HG03064 (cell line): ENCODE results near the gene LENEP.

ENCODE experiments used
- ATAC-seq: cut with Tn5 transposase; IDR thresholded peaks from one replicate; pipeline ENCODE4 v1.9.1; 2021; ENCODE audit warnings: low read depth; ENCODE audit not compliant: unreplicated experiment

Gene LENEP

DNA sequence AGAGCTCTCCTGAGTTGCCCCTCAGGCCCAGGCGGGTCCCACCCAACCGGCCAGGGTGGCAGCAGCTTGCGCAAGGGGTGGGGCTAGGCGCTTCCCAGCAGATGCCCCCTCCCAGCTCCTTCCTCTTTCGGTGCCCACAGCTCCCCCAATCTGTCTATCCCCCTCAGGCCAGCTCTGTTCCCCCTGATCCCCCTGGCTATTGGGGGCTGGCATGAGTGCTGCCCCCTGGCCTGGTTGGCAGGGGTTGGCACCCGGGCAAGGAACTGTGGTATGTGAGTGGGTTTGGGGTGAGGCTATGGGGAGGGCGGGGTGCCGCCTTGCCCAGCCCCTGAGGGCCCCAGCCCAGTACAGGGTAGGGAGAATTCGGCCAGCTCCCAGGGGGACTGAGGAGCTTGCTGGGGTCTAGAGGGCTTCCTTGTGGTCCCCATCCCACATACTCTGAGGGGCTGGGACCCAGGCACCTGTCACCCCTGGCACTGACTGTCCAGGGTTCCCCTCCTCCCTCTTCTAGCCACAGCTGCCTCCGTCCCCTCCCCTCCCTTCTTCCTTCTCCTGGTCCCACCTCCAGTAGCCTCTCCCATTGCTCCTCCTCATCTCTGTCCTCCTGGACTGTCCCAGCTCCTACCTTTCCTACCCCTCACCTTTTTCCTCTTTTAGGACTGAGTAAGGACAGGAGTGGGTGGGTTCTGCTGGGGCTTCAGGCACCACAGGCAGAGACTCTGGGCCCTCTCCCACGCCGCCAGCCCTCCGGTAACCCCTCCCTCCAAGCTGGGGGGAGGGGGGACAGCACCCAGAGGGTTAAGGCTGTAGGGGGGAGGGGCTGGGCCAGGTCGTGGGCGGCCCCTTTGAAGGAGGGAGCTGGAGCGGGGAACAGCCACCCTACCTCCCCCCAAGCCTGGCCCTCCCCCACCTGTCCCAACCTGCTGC lies 14.9 kb downstream of the LENEP start:
- ATAC-seq, result no peak

DNA sequence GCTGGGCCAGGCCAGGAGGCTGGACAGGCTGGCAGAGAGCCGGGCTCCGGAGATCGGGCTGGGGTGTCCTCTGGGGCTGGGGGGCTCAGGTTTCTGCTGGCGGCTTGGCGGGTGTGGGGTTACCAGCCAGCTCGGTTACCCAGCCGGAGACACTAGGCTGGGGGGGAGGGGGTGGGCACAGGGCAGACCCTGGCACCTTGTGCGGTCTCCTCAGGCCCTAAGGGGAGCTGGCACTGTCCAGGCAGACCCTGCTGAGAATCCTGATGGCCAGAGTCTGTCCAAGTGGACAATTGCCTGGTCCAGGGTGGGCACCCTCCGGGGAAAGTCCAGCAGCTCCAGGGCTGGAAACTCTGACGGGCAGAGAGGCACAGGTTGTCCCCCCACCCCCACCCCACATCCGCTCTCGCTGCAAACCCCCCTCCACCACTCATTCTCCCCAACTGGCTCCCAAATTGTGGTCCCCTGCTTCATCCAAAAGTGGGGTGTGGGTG lies 15.9 kb downstream of the LENEP start:
- no peak for ATAC-seq

DNA sequence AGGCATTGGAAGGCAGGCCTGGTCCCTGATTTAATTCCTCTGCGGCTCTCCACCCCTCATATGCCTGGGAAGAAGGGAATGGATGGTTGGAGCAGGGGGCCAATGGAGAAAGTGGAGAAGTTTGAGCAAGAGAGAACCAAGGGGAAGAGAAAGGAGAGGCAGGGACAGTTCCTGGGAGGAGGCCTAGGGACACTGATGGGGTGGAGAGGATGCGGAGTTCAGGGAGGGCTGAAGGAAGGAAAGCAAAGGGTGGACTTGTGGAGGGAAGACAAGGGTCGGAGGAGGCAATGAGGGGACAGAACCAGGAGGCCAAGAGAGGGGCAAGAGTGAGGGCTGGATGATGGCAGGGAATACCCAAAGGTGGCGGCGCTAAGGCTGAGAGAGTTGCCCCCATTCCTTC lies 16.4 kb downstream of the LENEP start:
- no peak for ATAC-seq

GRCh38 chr1:155010211-155010918 lies 17.0 kb downstream of the LENEP start:
- no peak for ATAC-seq

- ATAC-seq, result no peak
Measured at GRCh38 chr1:155011004-155011416, 17.6 kb downstream of the LENEP start.

DNA sequence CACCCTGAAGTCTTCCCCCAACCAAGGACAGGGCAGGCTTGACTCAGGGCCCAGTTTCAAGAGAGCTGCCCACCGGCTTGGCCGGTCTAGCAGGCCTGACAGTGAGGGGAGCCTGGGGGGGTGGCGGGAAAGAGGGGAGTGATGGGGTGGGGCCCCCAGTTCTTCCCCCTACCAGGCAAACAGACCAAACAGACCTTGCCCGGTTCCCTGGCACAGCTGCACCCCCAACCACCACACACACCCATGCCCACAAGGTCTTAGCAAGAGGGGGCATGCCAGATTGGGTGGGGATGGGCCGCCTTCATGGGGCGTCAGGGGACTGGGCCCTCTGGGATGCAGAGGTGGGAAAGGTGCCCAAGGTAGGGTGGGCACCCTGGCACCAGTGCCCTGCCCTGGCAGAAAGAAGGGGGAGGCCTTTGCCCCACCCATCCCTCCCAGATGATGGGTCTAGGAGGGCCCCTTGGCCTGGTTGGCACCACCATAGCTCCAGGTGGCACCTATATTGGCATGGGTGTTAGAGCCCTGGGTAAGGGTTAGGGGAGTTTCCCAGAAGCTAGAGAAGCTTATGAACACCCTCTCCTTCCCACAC lies 18.1 kb downstream of the LENEP start:
- ATAC-seq, result no peak

- ATAC-seq, result no peak
Measured at GRCh38 chr1:155012026-155012546, 18.7 kb downstream of the LENEP start.

- no peak for ATAC-seq
Measured at GRCh38 chr1:155012776-155013602, 19.6 kb downstream of the LENEP start.

GRCh38 chr1:155013632-155014031 lies 20.2 kb downstream of the LENEP start:
- no peak for ATAC-seq

GRCh38 chr1:155014709-155015508 lies 21.5 kb downstream of the LENEP start:
- no peak for ATAC-seq

- no peak for ATAC-seq
Measured at GRCh38 chr1:155015527-155016230, 22.3 kb downstream of the LENEP start.

GRCh38 chr1:155016231-155016831 lies 22.9 kb downstream of the LENEP start:
- ATAC-seq, result no peak

GRCh38 chr1:155017041-155017945 lies 23.9 kb downstream of the LENEP start:
- no peak for ATAC-seq

- no peak for ATAC-seq
Measured at GRCh38 chr1:155017946-155018316, 24.5 kb downstream of the LENEP start.

DNA sequence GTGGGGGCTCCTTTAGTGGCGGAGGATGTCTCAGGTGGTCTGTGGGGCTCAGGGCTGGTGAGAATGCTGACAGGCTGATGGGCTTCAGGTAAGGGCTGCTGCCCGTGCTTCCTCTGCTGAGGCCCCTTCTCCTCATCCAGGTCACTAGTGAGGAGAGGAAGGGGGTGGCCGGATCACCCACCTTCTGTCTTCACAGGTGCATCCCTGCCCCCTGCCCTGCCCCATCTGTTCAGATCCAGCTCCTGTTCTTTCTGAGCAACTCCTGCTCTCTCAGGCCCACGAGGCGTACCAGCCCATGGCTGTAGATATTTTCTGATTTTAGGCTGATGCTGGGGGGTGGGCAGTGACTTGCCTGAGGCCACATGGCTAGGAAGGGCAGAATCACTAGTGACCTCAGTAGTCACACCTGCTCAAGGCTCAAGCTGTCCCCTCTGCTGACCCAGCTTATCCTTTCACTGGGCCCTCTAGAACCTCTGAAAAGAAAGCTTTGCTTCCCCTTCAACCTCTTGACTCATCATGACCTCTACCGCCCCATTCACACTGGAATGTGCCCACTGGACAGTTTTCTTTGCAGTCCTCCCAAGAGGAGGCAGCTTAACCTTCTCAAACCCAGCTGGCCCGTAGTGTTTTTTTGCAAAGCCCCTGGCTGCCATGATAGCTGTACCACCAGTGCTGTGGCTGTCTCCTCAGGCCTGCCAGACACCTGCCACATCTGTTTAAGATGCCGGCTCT lies 25.4 kb downstream of the LENEP start:
- ATAC-seq, result no peak

DNA sequence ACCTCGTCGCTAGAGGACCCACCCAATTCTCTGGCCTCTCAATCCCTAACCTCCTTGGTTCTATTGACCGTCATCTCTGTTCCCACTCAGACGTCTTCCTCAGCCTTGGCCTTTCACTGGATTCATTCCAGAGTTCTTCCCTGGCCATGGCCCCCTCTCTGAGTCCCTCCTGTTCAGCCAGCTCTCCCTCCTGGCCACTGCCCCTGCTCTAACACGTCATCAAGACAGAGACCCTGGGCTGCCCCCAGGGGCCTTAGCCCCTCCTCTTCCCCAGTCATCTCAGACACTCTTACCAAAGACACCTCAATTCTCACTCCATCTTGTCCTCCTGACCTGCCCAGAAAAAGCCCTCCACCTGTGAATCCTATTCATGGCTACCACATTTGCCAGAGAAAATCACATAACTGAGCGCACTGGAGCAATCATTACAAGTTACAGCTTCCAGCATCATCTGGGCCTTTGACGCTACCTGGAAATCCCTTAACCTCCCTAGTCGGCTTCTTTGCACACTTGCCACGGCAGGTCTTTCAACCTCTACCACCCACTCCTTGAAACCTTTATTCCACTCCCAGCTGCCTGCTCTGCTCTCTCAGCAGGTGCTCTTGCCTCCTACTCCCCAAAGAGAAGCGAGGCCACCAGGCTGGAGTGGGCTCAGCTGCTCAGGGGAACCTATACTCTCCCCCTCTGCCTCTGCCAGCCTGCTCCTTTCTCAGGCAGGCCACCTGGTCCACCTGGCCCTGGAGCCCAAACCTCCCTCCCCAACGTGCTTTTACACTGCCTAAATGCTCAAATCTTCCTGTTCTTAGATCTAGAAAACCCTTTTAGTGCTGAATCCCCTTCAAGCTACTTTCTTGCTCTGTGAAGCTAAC lies 26.2 kb downstream of the LENEP start:
- no peak for ATAC-seq
